Gastroesophageal sphincter (tissue), 4 donors: Measurements from ENCODE around the gene SYNE1. TPM values are rescaled to one million over a fixed set of nuclear protein-coding genes. Genes with fewer than 3 reads are reported as not detected.

Experiments
- ATAC-seq: fragments of 150-250 bp; one replicate; pipeline ENCODE4 v1.9.1; 2016; ENCODE audit warnings: mild to moderate bottlenecking, moderate library complexity
- H3K27ac ChIP-seq, 4 donors: fragments of 200-600 bp; sonication (generic) in 3 of 4; 1 replicate in 3 of 4; 2 replicates in 1 of 4; pipeline ENCODE4 v1.5.1; 2016 to 2019
- H3K27me3 ChIP-seq: fragments of 200-600 bp; sonication (generic); one replicate; pipeline ENCODE4 v1.5.1; 2019
- H3K36me3 ChIP-seq, 2 donors: fragments of 200-600 bp; sonication (generic); one replicate each; pipeline ENCODE4 v1.5.1; 2019; ENCODE audit warnings: control low read depth in 1 of 2
- H3K4me1 ChIP-seq, 3 donors: fragments of 200-600 bp; sonication (generic); 1 replicate in 2 of 3; 2 replicates in 1 of 3; pipeline ENCODE4 v1.5.1; 2016 to 2019; ENCODE audit warnings: control low read depth in 2 of 3
- H3K4me3 ChIP-seq, 2 donors: fragments of 200-600 bp; sonication (generic); one replicate each; pipeline ENCODE4 v1.5.1; 2019; ENCODE audit warnings: mild to moderate bottlenecking in 1 of 2, moderate library complexity in 1 of 2
- H3K9me3 ChIP-seq, 3 donors: fragments of 200-600 bp; sonication (generic); one replicate each; pipeline ENCODE4 v1.5.1; 2017 to 2019; ENCODE audit warnings: control low read depth in 2 of 3
- CTCF ChIP-seq, 4 experiments: fragments of 200-600 bp in 2 of 4; fragments of 450-650 bp in 2 of 4; sonication (generic) in 1 of 4; IDR thresholded peaks; one replicate each; pipeline ENCODE4 v1.5.1; 2017 to 2019; ENCODE audit warnings: antibody characterized with exemption in 4 of 4, mild to moderate bottlenecking in 2 of 4, moderate library complexity in 2 of 4
- EP300 ChIP-seq: sonication (generic); formaldehyde crosslinking; IDR thresholded peaks from one replicate; pipeline ENCODE4 v1.6.1; 2017; ENCODE audit warnings: antibody characterized with exemption, mild to moderate bottlenecking
- POLR2A ChIP-seq, 2 donors: fragments of 450-650 bp; IDR thresholded peaks; one replicate each; pipeline ENCODE4 v1.6.1; 2017; ENCODE audit warnings: antibody characterized with exemption in 2 of 2, mild to moderate bottlenecking in 2 of 2, moderate library complexity in 1 of 2
- POLR2AphosphoS5 ChIP-seq: sonication (generic); formaldehyde crosslinking; IDR thresholded peaks from one replicate; pipeline ENCODE4 v1.6.1; 2017; ENCODE audit warnings: antibody characterized with exemption
- WGBS, 2 donors: methylation state at CpG; one replicate each; pipeline ENCODE4 v1.1.5; 2018; ENCODE audit warnings: low coverage in 1 of 2; 5-methylcytosine and 5-hydroxymethylcytosine counted together
- total RNA-seq, 4 donors: library from RNA; depleted of rRNA; stranded (reverse); fragments of >200 nt; gene quantifications; one replicate each; pipeline ENCODE4 v1.1.0, GENCODE V29; 2016

Gene SYNE1
- total RNA-seq, 4 donors from 2014 or later = 160 to 268 (median 215) TPM

- TF ChIP-seq POLR2A (IDR thresholded peaks at IDR 0.05) (no peak), EP300 (no peak)
- WGBS, 2 donors = 55 to 81% methylated on average over 3 of the region's 3 CpGs
- Histone ChIP-seq H3K4me1 (peaks cover 0 to 18% (median 0%) of the 10 kb centered on the region in 3 donors), H3K4me3 (no peak overlapping the region), H3K27me3 (no peaks in the 10 kb centered on the region), H3K9me3 (no peaks in the 10 kb centered on the region), H3K36me3 (peaks cover 3 to 61% of the 10 kb centered on the region in 2 donors), H3K27ac (no peak overlapping the region)
- ATAC-seq = no peak
Observed at GRCh38 chr6:152292555-152292954, 344.6 kb downstream of the SYNE1 start.

GRCh38 chr6:152290693-152291092, 346.5 kb downstream of the SYNE1 start:
- Histone ChIP-seq H3K36me3 (peaks cover 3 to 78% of the 10 kb centered on the region in 2 donors), H3K4me3 (no peak overlapping the region)
- no peak for TF ChIP-seq CTCF (IDR thresholded peaks at IDR 0.05)
- no peak for TF ChIP-seq POLR2A (IDR thresholded peaks at IDR 0.05)
- TF ChIP-seq EP300 = no peak
- no peak for TF ChIP-seq POLR2AphosphoS5

GRCh38 chr6:152277826-152278329, 359.3 kb downstream of the SYNE1 start:
- TF ChIP-seq POLR2A (IDR thresholded peaks at IDR 0.05) (no peak), POLR2AphosphoS5 (no peak), EP300 (no peak), CTCF (IDR thresholded peaks at IDR 0.05) (no peak)

More at GRCh38 chr6:152290693-152291092, 346.5 kb downstream of the SYNE1 start:
- Histone ChIP-seq H3K9me3 (no peaks in the 10 kb centered on the region), H3K27ac (no peak overlapping the region), H3K27me3 (no peaks in the 10 kb centered on the region), H3K4me1 (peaks cover 0 to under 1% (median 0%) of the 10 kb centered on the region in 3 donors)
- no peak for ATAC-seq

GRCh38 chr6:152273638-152274037, 363.5 kb downstream of the SYNE1 start:
- H3K9me3 ChIP-seq = no peaks in the 10 kb centered on the region
- no peaks in the 10 kb centered on the region for H3K27me3 ChIP-seq
- no peak for TF ChIP-seq CTCF (IDR thresholded peaks at IDR 0.05)
- no peak for TF ChIP-seq POLR2A (IDR thresholded peaks at IDR 0.05)
- TF ChIP-seq EP300 = no peak
- no peak for TF ChIP-seq POLR2AphosphoS5
- ATAC-seq = no peak
- H3K4me3 ChIP-seq = no peak overlapping the region
- H3K27ac ChIP-seq = peak overlapping the region; percentile 62 to 81 (median 78)
- 30 to 44% methylated on average over 4 of the region's 4 CpGs for WGBS, 2 donors
- H3K36me3 ChIP-seq = peaks cover 0 to 51% of the 10 kb centered on the region in 2 donors
- peaks cover 29 to 52% (median 32%) of the 10 kb centered on the region in 3 donors for H3K4me1 ChIP-seq

More at GRCh38 chr6:152277826-152278329, 359.3 kb downstream of the SYNE1 start:
- Histone ChIP-seq H3K36me3 (peaks cover 0 to 78% of the 10 kb centered on the region in 2 donors), H3K9me3 (no peaks in the 10 kb centered on the region), H3K27me3 (no peaks in the 10 kb centered on the region), H3K27ac (peak overlapping the region in 1 of 4 donors; percentile 19), H3K4me3 (no peak overlapping the region), H3K4me1 (peaks cover 7 to 19% (median 9%) of the 10 kb centered on the region in 3 donors)
- 83 to 89% methylated on average over 7 to 9 of the region's 9 CpGs for WGBS, 2 donors
- ATAC-seq = no peak

- H3K9me3 ChIP-seq = no peaks in the 10 kb centered on the region
- TF ChIP-seq POLR2AphosphoS5 = no peak
- no peak for TF ChIP-seq EP300
- no peak for TF ChIP-seq CTCF (IDR thresholded peaks at IDR 0.05)
- TF ChIP-seq POLR2A (IDR thresholded peaks at IDR 0.05) = no peak
- ATAC-seq = peak; percentile 55
- WGBS, 2 donors = 23 to 37% methylated on average over 3 of the region's 3 CpGs
- no peak overlapping the region for H3K4me3 ChIP-seq
- peaks cover 0 to 46% of the 10 kb centered on the region in 2 donors for H3K36me3 ChIP-seq
- H3K27ac ChIP-seq = peak overlapping the region; percentile 62 to 85 (median 80)
- peaks cover 29 to 54% (median 32%) of the 10 kb centered on the region in 3 donors for H3K4me1 ChIP-seq
- no peaks in the 10 kb centered on the region for H3K27me3 ChIP-seq
Observed at GRCh38 chr6:152273002-152273401, 364.2 kb downstream of the SYNE1 start.
